Left lung (tissue), 10 donors: ENCODE measurements around the gene MRPS31. TPM values are rescaled to one million over a fixed set of nuclear protein-coding genes. Genes with fewer than 3 reads are reported as not detected.

Experiments used
- ATAC-seq: fragments of 200-7000 bp; cut with Tn5 transposase; one replicate; pipeline ENCODE4 v1.9.1; 2020; ENCODE audit warnings: moderate library complexity
- DNase-seq, 4 donors: peaks; one replicate each; pipeline ENCODE4 v3.0.0-alpha.2; 2013 to 2020
- H3K27ac ChIP-seq, 2 donors: fragments of 200-600 bp; sonication (generic) in 1 of 2; one replicate each; pipeline versions ENCODE4 v1.5.0 to v1.8.0; 2020 to 2021
- H3K27me3 ChIP-seq, 2 donors: fragments of 200-600 bp; sonication (generic) in 1 of 2; one replicate each; pipeline versions ENCODE4 v1.5.0 to v1.8.0; 2020 to 2021
- H3K36me3 ChIP-seq, 2 donors: fragments of 200-600 bp; sonication (generic) in 1 of 2; one replicate each; pipeline versions ENCODE4 v1.5.0 to v1.8.0; 2020 to 2021
- H3K4me1 ChIP-seq, 2 donors: fragments of 200-600 bp; one replicate each; pipeline ENCODE4 v1.8.0; 2021
- H3K4me3 ChIP-seq, 2 donors: fragments of 200-600 bp; sonication (generic) in 1 of 2; one replicate each; pipeline versions ENCODE4 v1.5.0 to v1.8.0; 2020 to 2021; ENCODE audit warnings: mild to moderate bottlenecking in 1 of 2
- H3K9me3 ChIP-seq, 2 donors: fragments of 200-600 bp; sonication (generic) in 1 of 2; one replicate each; pipeline versions ENCODE4 v1.5.0 to v1.8.0; 2020 to 2021
- CTCF ChIP-seq, 2 donors: fragments of 200-600 bp; sonication (generic) in 1 of 2; IDR thresholded peaks; one replicate each; pipeline versions ENCODE4 v1.5.0 to v1.8.0; 2021; ENCODE audit warnings: antibody characterized with exemption in 2 of 2
- intact Hi-C, 2 donors: fragments of 100-400 bp; cut with DNase I; formaldehyde crosslinking; loops; one replicate each; pipeline versions ENCODE4 v1.11.2 to v1.14.2; 2022
- microRNA-seq, 2 donors: library from miRNA; unstranded; fragments of <30 nt; microRNA quantifications; one replicate each; pipeline ENCODE4, GENCODE V29; 2019
- polyA plus RNA-seq, 6 donors: library from polyadenylated mRNA; unstranded; fragments of 120-200 nt; gene quantifications; one replicate each; pipeline ENCODE4 v1.2.1, GENCODE V29; 2013; ENCODE audit not compliant: insufficient read length in 6 of 6
- total RNA-seq, 2 donors: library from RNA; stranded (reverse); fragmentation: NEBNext Ultra II Directional; extraction: Animal tissue kit (Norgen Biotek cat#: 25700); gene quantifications; one replicate each; pipeline ENCODE4 v1.2.1, GENCODE V29; 2021
- donor health status: DM: no; HTN: yes; CAD: no.
- donor health status: DM: no; HTN: no; CAD: no.

Gene MRPS31
- total and polyA plus RNA-seq, 8 donors: 13.3 to 61.4 (median 46.1) TPM

- H3K36me3 ChIP-seq: no peaks in the 10 kb centered on the region
- H3K9me3 ChIP-seq: no peaks in the 10 kb centered on the region
- H3K27ac ChIP-seq: no peak overlapping the region
- no peaks in the 10 kb centered on the region for H3K27me3 ChIP-seq
- H3K4me3 ChIP-seq: no peak overlapping the region
- DNase-seq (no peak), ATAC-seq (no peak)
- peaks cover 0 to 6% of the 10 kb centered on the region in 2 donors for H3K4me1 ChIP-seq
- intact Hi-C loops: loop anchor here in 1 of 2 donors (10.0 kb wide), 1 partner anchor 616 kb away; no protein-coding TSS in a partner anchor
- no peak for TF ChIP-seq CTCF (IDR thresholded peaks at IDR 0.05)
Measured at GRCh38 chr13:40680659-40681323, 90.2 kb downstream of the MRPS31 start.

GRCh38 chr13:40679480-40679985 is 91.5 kb downstream of the MRPS31 start:
- H3K4me1 ChIP-seq: peaks cover 0 to 6% of the 10 kb centered on the region in 2 donors
- intact Hi-C loops: no loop called here
- H3K27me3 ChIP-seq: no peaks in the 10 kb centered on the region
- no peaks in the 10 kb centered on the region for H3K36me3 ChIP-seq
- ATAC-seq: no peak
- H3K27ac ChIP-seq: no peak overlapping the region
- TF ChIP-seq CTCF (IDR thresholded peaks at IDR 0.05): no peak
- no peak overlapping the region for H3K4me3 ChIP-seq
- DNase-seq: no peak
- H3K9me3 ChIP-seq: no peaks in the 10 kb centered on the region

Small RNA genes within 50 kb of the gene (microRNA-seq; reads per million reads assigned to microRNA genes)
- 0 reads per million in 2 donors for gene MIR320D1
- 0 reads per million in 2 donors for gene MIR621

Other genes starting within 250 kb of the MRPS31 start
- gene FOXO1, start 104.5 kb downstream of the MRPS31 start, total RNA-seq: 10 to 100 TPM; 19.3 to 24.0 TPM
- 10 to 100 TPM; 12.1 to 14.1 (median 13.6) TPM for gene FOXO1, start 104.5 kb downstream of the MRPS31 start, polyA plus RNA-seq
- 10 to 100 TPM in 1 of 2 donors, 1 to 10 TPM in 1; 6.3 to 10.5 TPM for gene SLC25A15, start 18.4 kb upstream of the MRPS31 start, total RNA-seq
- 10 to 100 TPM; 14.9 to 18.3 (median 15.8) TPM for gene SLC25A15, start 18.4 kb upstream of the MRPS31 start, polyA plus RNA-seq
- 10 to 100 TPM; 58.5 to 84.6 TPM for gene ELF1, start 248.1 kb upstream of the MRPS31 start, total RNA-seq
- gene ELF1, start 248.1 kb upstream of the MRPS31 start, polyA plus RNA-seq: 10 to 100 TPM; 46.6 to 53.2 (median 51.7) TPM